NCI-H69 (cell line): ENCODE data around the gene CNIH4.
A peak's percentile ranks its signal among the peaks of the same experiment; 100 is the strongest.
"Not testable (repeated sequence)": the region's sequence is repeated elsewhere in the genome, so short reads cannot be mapped to it uniquely, and the experiment has no call there.

Source experiments
- DNase-seq: peaks from one replicate; lab custom pipeline; 2025; lab: John Stamatoyannopoulos, UW

The CNIH4 gene

DNA sequence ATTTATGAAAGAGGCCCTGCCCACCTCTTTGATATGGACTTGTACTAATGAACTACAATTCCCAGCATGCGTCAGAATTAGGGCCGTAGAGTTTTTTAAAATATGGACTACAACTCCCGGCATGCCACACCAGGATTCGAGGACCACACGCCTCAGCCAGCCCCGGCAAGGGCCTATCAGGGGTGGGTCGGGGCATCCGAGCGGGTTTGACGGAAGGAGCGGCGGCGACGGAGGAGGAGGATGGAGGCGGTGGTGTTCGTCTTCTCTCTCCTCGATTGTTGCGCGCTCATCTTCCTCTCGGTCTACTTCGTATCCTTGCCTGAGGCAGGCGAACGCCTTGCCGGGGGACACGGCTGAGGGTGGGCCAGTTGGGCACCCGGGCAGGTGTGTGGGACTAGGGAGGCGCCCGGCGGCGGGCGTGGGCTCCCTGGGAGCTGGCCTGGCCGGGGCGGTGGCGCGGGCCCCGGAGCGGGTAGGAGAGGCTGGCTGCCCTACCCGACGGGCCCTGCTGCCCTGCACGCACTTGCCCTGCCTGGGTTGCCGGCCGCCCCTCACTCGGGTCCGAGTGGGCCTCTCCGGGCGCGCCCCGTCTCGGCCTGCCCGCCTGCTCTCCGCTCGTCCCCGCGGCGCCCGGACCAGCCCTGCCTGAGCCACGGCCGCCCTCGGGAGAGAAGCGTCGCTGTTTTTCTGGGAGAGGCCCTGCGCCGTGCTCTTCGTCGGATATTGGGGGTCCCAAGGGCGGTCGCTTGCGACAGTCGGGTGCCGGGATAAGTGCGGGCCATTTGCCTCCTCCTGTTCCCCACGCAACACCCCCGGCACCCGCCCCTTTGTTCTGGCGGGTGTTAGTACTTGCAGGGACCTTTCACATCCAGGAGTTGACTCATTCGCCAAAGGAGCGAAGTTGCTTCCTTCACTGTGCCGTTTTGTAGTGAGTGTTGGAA is at the start of gene CNIH4:
CNIH4 (plus strand) TSS at position 195 of the 941 bp plus-strand sequence; CDS start at position 241, 46 bp downstream.
- peak; percentile 97 for DNase-seq

GRCh38 chr1:224308064-224308463 is 48.6 kb upstream of the CNIH4 start:
- no peak for DNase-seq

DNA sequence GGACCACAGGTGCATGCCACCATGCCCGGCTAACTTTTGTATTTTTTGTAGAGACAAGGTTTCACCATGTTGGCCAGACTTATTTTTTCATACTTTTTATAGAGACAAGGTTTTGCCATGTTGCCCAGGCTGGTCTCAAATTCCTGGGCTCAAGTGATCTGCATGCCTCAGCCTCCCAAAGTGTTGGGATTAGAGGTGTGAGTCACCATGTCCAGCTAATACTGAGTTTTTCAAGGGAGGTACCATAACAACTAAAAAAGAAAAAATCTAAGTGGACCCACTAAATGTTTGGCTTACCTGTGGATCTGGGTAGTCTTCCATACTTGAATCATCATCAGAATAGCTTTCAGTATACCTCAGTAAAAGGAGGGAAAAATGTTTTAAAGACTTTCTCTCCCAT is 45.2 kb upstream of the CNIH4 start:
- DNase-seq = not testable (repeated sequence)

- DNase-seq = peak; percentile 6
Observed at GRCh38 chr1:224312025-224312424, 44.7 kb upstream of the CNIH4 start.

- peak; percentile 37 for DNase-seq
Observed at GRCh38 chr1:224317383-224318045, 39.2 kb upstream of the CNIH4 start.

DNA sequence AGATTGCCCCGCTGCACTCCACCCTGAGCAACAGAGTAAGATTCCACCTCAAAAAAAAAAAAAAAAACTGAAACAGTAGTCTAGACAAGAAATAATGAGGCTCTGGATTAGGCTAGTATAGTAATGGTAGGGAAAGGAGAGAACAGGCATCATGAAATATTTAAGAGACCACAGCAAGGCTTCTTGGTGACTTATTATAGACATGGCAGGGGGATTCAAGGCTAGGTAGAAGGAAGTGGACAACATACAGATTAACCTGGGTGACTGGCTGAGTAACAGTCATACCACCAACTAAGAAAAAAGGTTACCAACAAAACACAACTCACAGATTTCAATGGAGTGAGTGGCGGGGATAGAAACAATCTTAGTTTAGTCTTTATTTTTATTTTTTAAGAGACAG is 35.0 kb upstream of the CNIH4 start:
- no peak for DNase-seq

GRCh38 chr1:224325959-224326358 is 30.7 kb upstream of the CNIH4 start:
- DNase-seq = no peak

DNA sequence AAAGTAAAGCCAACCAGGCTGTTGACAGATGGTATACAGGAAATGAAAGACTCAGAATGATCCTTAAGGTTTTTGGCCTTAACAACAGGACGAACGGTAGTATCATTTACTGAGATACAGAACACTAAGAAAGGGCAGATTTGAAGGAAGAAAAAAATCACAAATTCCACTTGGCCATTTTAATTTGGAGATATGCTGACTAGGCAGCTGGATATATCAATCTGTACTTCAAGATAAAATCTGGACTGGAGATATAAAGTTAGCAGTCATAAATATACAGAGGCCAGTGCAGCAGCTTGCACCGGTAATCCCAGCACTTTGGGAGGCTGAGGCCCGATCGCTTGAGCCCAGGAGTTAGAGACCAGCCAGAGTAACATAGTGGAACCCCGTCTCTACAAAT is 28.0 kb upstream of the CNIH4 start:
- no peak for DNase-seq

DNA sequence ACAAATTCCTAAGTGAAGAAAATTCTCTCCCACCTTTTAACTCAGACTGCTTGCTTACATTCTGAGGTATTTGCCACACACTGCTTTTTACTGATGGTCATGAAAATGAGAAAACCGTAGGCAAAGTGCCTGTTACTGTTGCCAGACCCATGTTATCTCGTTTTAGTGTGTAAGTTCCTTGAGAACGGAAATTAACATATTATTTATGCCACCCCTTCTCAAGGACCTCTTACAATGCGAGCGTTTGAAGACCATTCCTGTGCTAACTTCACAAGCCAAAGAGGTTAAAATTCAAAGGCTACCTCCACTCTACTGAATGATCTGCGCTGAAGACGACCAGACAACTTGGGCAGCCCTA is 27.2 kb upstream of the CNIH4 start:
- DNase-seq = no peak

- peak; percentile 98 for DNase-seq
Observed at GRCh38 chr1:224329842-224330753, 26.6 kb upstream of the CNIH4 start, which contains the start of gene NVL. NVL (minus strand) TSS chr1:224330172; CDS start chr1:224330127, 45 bp downstream.

- no peak for DNase-seq
Observed at GRCh38 chr1:224331326-224331725, 25.4 kb upstream of the CNIH4 start.

DNA sequence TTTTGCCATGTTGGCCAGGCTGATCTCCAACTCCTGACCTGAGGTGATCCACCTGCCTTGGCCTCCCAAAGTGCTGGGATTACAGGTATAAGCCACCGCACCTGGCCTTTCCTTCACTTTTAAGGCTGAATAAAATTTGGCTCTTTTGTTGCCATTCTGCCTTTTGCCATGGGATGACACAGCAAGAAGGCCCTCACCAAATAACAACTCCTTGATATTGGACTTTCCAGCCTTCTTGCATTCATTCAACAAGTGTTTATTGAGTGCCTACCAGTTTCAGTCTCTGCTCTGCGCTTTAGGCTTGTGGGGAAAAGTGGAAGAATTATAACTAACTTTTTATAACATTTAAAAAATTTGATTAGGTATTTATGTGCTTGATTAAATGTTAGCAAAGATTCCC is 24.9 kb upstream of the CNIH4 start:
- DNase-seq = no peak

DNA sequence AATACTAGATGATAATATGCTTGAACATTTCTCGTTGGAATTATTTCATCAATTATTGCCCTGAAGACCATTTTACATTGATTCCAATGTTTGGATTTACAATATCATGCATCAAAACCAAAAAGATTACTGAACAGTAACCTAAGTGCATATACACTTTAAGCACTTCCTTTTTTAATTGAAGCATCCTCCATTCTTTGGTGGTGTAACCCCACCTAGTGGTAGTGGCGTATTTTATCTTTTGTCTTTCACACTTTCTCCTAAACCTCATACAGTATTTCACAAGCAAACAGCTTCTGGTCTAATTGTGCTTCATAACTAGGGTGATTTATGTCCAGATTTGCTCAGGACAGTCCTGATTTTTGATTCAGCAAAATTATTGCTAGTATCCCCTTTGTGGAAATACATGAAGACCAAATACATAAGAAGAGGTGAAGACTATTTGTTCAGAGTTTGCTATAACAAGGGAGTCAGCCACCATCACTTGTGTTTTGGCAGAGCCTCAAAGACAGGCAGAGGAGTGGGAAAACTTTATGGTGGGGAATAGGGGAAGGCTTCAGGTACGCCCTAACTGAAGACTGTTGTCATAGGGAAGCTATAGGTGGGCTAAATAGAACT is 23.3 kb upstream of the CNIH4 start:
- DNase-seq = peak; percentile 73

GRCh38 chr1:224333939-224334786 is 22.5 kb upstream of the CNIH4 start:
- no peak for DNase-seq

- no peak for DNase-seq
Observed at GRCh38 chr1:224338150-224338838, 18.4 kb upstream of the CNIH4 start.

GRCh38 chr1:224339442-224340033 is 17.1 kb upstream of the CNIH4 start:
- DNase-seq = no peak

DNA sequence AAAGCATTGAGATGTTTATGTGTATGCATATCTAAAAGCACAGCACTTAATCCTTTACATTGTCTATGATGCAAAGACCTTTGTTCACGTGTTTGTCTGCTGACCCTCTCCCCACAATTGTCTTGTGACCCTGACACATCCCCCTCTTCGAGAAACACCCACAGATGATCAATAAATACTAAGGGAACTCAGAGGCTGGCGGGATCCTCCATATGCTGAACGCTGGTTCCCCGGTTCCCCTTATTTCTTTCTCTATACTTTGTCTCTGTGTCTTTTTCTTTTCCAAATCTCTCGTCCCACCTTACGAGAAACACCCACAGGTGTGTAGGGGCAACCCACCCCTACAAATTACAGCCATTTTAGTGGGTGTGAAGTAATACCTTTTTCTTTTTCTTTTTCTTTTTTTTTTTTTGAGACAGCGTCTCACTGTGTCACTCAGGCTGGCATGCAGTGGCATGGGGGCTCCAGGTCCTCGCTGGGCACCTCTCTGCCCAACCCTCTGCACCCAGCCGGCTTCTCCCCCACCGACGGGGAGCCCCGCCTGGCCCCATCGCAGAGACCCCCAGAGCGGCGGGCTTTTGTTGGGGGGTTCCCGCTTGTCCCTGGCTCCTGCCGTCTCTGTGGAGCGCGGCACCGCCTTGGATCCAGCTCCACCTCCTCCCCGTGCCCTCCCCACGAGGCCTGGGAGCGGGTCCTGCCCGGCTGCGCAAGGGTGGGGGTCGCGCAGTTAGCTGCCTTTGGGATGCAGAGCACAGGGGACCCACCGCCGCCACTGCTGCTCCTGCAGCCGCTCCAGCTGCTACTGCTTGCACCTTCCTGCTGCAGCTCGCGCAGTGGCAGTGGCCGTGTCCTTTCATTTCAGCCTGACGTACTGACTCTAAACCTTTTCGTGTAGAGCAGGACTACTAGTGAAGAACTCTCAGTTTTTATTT is 16.0 kb upstream of the CNIH4 start:
- peak; percentile 66 for DNase-seq

DNA sequence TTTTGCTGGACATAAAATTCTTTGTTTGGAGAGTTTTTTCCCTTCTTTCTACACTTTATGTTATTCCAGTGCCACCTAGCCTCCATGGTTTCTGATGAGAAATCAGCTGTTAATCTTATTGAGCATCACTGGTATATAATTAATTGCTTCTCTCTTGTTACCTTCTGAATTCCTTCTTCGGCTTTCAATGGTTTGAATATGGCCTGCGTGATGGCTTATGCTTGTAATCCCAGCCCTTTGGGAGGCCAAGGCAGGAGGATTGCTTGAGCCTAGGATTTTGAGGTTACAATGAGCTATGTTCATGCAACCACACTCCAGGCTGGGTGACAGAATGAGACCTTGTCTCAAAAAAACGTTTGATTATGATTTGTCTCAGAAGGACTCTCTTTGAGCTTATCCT is 13.0 kb upstream of the CNIH4 start:
- DNase-seq = no peak

GRCh38 chr1:224348137-224348536 is 8.5 kb upstream of the CNIH4 start:
- DNase-seq = no peak
